ENCODE data around the gene RARRES2.
A peak's percentile ranks its signal among the peaks of the same experiment; 100 is the strongest.

The RARRES2 gene

GRCh38 chr7:150363370-150363769 lies 21.9 kb upstream of the RARRES2 start:
- DNase-seq (ENCODE audit: low read depth in 2 of 3, low spot score in 2 of 3): no peak

GRCh38 chr7:150361807-150362621 lies 20.6 kb upstream of the RARRES2 start:
- no peak for DNase-seq (ENCODE audit: low read depth in 2 of 3, low spot score in 2 of 3)

- no peak for DNase-seq (ENCODE audit: low read depth in 2 of 3, low spot score in 2 of 3)
These were observed 20.0 kb upstream of the RARRES2 start for GRCh38 chr7:150361402-150361801.

GRCh38 chr7:150360363-150361058 lies 19.1 kb upstream of the RARRES2 start:
- DNase-seq (ENCODE audit: low read depth in 2 of 3, low spot score in 2 of 3): no peak

GRCh38 chr7:150359622-150360362 lies 18.4 kb upstream of the RARRES2 start:
- no peak for DNase-seq (ENCODE audit: low read depth in 2 of 3, low spot score in 2 of 3)

GRCh38 chr7:150358988-150359621 lies 17.7 kb upstream of the RARRES2 start:
- DNase-seq (ENCODE audit: low read depth in 2 of 3, low spot score in 2 of 3): no peak

GRCh38 chr7:150358433-150358832 lies 17.0 kb upstream of the RARRES2 start:
- DNase-seq (ENCODE audit: low read depth in 2 of 3, low spot score in 2 of 3): no peak

GRCh38 chr7:150357771-150358427 lies 16.5 kb upstream of the RARRES2 start:
- DNase-seq (ENCODE audit: low read depth in 2 of 3, low spot score in 2 of 3): no peak

GRCh38 chr7:150357270-150357669 lies 15.8 kb upstream of the RARRES2 start:
- DNase-seq (ENCODE audit: low read depth in 2 of 3, low spot score in 2 of 3): peak in 2 of 3 experiments; percentile 29 to 34

GRCh38 chr7:150356265-150356897 lies 15.0 kb upstream of the RARRES2 start:
- DNase-seq (ENCODE audit: low read depth in 2 of 3, low spot score in 2 of 3): no peak

- DNase-seq (ENCODE audit: low read depth in 2 of 3, low spot score in 2 of 3): no peak
These were observed 14.2 kb upstream of the RARRES2 start for GRCh38 chr7:150355666-150356059.

- no peak for DNase-seq (ENCODE audit: low read depth in 2 of 3, low spot score in 2 of 3)
These were observed 10.3 kb upstream of the RARRES2 start for GRCh38 chr7:150351587-150352194.

- no peak for DNase-seq (ENCODE audit: low read depth in 2 of 3, low spot score in 2 of 3)
These were observed 5.5 kb upstream of the RARRES2 start for GRCh38 chr7:150346922-150347321.

GRCh38 chr7:150345012-150345411 lies 3.6 kb upstream of the RARRES2 start:
- DNase-seq (ENCODE audit: low read depth in 2 of 3, low spot score in 2 of 3): no peak

- DNase-seq (ENCODE audit: low read depth in 2 of 3, low spot score in 2 of 3): no peak
These were observed 2.9 kb upstream of the RARRES2 start for GRCh38 chr7:150344299-150344698.

GRCh38 chr7:150343225-150343624 lies 1.8 kb upstream of the RARRES2 start:
- DNase-seq (ENCODE audit: low read depth in 2 of 3, low spot score in 2 of 3): no peak

GRCh38 chr7:150342121-150342408 lies 636 bp upstream of the RARRES2 start:
- DNase-seq (ENCODE audit: low read depth in 2 of 3, low spot score in 2 of 3): no peak

GRCh38 chr7:150340875-150341262 lies 560 bp downstream of the RARRES2 start:
- no peak for DNase-seq (ENCODE audit: low read depth in 2 of 3, low spot score in 2 of 3)

GRCh38 chr7:150340024-150340749 lies 1.2 kb downstream of the RARRES2 start:
- no peak for DNase-seq (ENCODE audit: low read depth in 2 of 3, low spot score in 2 of 3)

GRCh38 chr7:150339409-150339809 lies 2.0 kb downstream of the RARRES2 start:
- DNase-seq (ENCODE audit: low read depth in 2 of 3, low spot score in 2 of 3): no peak
